Activated CD8-positive, alpha-beta memory T cell treated with anti-CD3 and anti-CD28 coated beads for 1 hour (primary cell): Measurements from ENCODE around the gene GZF1.

Experiments used
- DNase-seq, 2 donors: peaks; one replicate each; pipeline ENCODE4 v3.0.0-alpha.2; 2020; ENCODE audit warnings: low read depth in 1 of 2; ENCODE audit errors: extremely low read depth in 1 of 2

Gene GZF1

GRCh38 chr20:23368316-23369071, 6.5 kb downstream of the GZF1 start:
- no peak for DNase-seq

DNA sequence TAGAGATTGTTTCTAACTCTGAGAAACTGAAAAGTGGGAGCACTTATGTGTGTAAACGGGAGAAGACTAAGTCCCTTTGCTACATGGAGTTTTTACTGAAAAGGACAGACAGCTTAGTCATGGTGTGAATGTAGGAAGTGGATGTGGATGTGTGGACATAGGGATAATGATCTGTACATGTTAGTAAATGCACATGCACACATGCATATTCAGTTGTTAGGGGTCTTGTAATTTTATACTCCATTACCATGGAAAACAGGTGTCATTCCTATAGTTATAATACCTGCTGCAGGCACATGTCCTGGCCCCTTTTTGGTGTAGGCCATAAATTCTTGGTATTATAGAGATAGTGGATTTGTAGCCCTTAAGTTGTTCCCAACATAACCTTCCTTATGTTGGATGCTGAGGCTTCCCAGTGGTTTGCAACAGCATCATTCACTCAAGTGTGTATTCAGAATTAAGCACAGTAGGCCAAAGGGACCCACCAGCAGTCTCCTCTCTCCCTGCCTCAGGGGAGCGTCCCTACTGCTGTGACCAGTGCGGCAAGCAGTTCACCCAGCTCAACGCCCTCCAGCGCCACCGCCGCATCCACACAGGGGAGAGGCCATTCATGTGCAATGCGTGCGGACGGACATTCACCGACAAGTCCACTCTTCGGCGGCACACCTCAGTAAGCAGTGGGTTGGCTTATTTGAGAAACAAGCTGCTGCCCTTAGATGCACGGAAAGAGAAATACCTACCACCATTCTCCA, 7.3 kb downstream of the GZF1 start:
- DNase-seq, result no peak

DNA sequence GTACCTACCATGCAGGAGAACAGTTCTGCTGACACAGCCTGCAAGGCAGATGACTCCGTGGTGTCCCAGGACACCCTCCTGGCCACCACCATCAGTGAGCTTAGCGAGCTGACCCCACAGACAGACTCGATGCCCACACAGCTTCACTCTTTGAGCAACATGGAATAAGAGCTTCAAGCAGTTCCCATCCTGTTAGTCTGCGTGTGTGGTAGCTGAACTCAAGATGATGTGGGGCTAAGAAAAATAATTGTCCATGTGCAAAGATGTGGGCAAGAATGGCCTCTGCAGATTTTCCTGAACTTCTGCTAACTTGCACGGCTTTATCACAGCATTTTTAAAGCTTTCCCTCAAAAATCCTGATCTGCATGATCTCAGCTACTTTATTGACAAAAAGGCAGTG, 8.3 kb downstream of the GZF1 start:
- DNase-seq, result no peak

- DNase-seq, result no peak
These were observed 8.9 kb downstream of the GZF1 start for GRCh38 chr20:23370873-23371272.

DNA sequence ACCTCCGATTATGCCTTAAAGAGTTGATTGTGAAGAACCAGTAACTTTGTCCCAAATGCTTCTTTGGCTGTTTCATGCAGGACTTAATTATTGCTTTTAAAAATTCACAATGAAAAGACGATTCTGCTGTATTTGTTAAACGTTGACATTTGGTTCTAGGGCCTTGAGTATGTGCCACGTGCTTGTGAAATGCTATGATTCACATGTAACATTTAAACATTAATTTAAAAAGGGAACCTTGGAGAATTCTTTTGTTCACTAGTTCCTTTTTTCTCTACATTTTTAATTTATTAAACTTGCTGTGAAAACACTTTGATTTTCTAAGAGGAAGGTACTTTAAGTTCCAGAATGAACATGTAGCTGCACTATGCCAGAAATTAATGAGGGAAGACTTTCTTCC, 9.5 kb downstream of the GZF1 start:
- no peak for DNase-seq

DNA sequence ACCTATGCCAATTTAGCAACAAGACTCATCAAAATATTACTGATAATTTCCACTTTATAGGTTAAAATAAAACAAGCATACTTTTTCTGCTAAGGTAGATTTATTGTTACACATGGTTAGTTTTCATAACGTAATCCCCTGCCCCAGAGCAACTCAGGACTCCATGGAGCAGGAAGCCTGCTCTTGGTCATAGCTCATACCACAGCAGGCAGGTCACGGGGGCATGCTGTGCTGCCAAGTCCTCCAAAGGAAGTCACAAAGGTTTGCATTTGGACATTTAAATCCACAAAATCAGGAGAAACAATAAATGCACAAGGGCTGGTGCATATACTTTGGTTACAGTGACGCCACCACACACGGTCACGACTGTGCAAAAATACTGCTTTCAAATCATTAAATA, 12.5 kb downstream of the GZF1 start:
- no peak for DNase-seq

GRCh38 chr20:23375827-23376226, 13.8 kb downstream of the GZF1 start:
- DNase-seq, result no peak

DNA sequence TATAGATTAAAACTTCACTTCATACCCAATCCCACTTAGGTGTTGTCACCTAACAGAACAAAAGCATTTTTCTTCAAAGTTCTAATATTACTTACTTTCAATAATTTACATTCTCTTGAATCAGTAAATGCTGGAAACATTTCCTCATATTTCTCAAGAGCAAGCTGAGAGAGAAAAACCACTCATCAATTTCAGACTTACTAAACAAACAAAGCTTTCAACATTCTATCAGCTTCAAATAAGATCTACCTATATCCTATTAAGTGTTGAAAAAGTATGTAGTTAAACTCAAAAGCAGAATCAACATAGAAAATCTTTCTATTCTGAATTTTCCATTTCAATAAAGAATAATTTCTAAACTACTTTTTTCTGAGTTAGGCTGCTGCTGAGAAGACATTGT, 17.8 kb downstream of the GZF1 start:
- no peak for DNase-seq

- no peak for DNase-seq
These were observed 19.9 kb downstream of the GZF1 start for GRCh38 chr20:23381876-23382275.

GRCh38 chr20:23386304-23387117, 24.5 kb downstream of the GZF1 start:
- DNase-seq, result no peak

GRCh38 chr20:23387118-23387443, 25.1 kb downstream of the GZF1 start:
- DNase-seq, result no peak

DNA sequence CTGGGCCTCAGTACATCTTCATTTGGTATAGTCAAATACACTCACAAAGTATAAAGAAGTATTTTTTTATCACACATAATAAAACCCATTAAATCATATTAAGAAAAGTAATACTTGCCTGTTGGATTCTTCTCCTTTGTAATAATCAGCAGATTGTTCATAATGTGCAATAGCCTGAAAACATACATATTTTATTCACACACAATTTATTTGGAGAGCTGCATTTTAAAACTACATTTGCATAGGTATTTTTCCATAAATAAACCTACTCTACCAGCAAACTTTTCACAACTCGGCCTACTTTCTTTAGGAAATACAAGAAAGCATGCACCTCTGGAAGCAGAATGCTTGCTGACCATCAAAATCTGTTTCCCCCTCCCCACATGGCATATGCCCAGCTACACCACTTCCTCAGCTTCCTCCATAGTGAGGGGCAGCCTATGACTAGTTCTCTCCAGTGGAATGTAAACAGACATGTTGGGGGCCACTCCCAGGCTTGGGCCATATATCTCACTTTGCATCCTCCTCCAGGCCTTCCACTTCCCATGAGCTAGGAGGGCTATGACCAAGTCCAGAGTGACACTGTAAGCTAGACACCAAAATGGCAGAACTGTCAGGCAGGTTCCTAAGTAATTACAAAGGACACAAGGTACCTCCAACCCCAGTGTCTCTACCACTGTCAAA, 28.3 kb downstream of the GZF1 start:
- DNase-seq, result no peak

- DNase-seq, result no peak
These were observed 29.8 kb downstream of the GZF1 start for GRCh38 chr20:23391707-23392310.

DNA sequence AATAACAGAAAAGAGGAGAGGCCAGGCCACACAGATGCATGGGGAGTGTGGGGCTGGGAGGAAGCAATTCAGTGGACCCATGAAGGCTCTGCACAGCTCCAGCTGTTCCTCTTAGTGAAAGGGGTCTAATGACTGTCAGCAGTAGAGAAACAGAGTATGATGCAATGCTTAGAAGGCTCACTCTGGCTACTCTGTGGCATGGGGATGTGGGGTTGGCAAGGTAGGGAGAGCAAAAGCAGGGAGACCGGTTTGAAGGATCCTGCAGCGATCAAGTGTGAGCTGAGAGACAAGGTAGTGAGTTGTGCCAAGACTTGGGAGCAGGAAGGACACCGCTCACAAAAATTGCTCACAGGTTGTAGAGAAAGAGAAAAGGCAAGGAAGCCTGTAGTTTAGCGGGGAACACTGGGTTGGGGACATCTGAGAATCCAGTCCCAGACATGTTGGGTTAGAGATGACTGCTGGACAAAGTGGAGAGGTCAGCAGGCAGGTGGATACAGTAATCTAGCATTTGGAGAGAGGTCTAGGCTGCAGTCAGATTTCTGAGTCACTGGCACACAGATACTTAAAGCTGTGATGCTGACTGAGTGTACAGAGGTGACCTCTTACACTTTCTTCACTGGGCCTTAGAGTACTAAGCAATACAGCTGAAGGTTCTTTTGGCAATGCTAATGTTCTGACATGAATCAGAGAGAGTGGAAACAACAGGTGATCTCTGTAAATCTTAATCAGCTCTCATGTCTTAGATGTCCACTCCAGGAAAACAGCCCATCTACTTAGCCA, 32.2 kb downstream of the GZF1 start:
- DNase-seq, result no peak

GRCh38 chr20:23396950-23397627, 35.1 kb downstream of the GZF1 start:
- DNase-seq, result no peak

- DNase-seq, result no peak
These were observed 36.0 kb downstream of the GZF1 start for GRCh38 chr20:23397961-23398360.

- DNase-seq, result no peak
These were observed 37.7 kb downstream of the GZF1 start for GRCh38 chr20:23399568-23400241.

DNA sequence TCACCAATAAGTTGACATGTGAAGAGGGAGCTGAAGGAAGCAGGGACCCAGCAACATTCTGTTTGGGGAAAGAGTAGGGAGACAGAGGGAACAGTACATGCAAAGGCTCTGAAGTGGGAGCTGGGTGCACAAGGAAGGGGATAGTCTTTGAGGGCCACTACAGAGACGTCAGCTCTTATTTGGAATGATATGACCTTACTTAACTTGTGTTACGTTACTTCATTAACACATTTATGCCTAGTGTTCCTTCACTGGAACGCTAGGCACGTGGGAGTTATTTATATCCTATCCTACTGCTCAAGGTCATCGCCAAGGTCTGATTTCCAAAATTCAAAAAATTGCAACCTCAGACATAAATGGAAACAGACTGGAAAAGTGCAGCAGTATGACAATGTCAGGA, 39.1 kb downstream of the GZF1 start:
- no peak for DNase-seq

- no peak for DNase-seq
These were observed 41.8 kb downstream of the GZF1 start for GRCh38 chr20:23403751-23404150.
